Right lung (tissue), 5 donors: ENCODE measurements around the gene OCIAD2. TPM values are rescaled to one million over a fixed set of nuclear protein-coding genes. Genes with fewer than 3 reads are reported as not detected.
"Not testable (repeated sequence)": the region's sequence is repeated elsewhere in the genome, so short reads cannot be mapped to it uniquely, and the experiment has no call there.

ENCODE experiments used
- DNase-seq, 2 donors: peaks; one replicate each; pipeline ENCODE4 v3.0.0-alpha.2; 2013
- polyA plus RNA-seq, 5 donors: library from polyadenylated mRNA; unstranded; fragments of 120-200 nt; gene quantifications; one replicate each; pipeline versions ENCODE4 v1.2.1 to v1.2.3, GENCODE V29; 2013; ENCODE audit warnings: inconsistent platforms in 1 of 5, low replicate concordance in 1 of 5; ENCODE audit not compliant: insufficient read length in 5 of 5, insufficient read depth in 1 of 5

OCIAD2 gene
- polyA plus RNA-seq, 5 donors, result 86.1 to 114 (median 90.8) TPM

DNA sequence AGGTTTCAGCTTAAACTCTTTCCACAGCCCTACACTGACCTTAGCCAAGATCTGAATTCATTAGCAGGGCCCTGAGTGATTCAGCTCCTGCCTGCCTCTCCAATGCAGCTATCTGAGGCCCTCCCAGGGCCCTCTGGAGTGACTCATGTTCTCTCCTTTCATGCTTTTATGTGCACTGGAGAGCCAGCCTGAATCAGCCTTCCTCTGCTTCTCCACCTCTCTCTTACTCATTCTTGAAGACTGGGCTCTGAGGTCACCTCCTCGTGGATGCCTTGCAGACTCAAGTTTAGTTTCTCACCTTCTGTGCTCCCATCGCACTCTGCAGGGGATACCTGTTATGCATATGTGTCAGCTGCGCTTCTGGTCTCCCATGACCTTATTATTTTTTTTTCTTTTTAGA, 3.1 kb upstream of the OCIAD2 start:
- no peak for DNase-seq

DNA sequence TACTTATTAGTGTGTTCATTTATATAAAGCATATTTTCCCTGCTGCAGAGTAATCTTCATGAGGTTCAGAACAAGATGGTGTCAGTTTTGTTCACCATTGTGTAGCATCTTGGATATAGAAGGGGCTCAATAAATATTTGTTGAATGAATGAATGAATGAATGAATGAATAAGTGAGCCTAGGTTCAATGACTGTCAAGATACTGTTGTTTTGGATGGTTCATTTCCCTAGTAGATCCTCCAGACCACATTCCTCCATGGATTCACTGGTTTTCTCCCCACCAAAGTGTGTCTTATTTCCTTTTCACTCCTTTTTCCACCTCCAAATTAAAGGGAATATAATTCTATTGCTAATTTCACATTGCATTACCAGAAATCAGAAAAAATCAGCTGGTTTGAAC, 2.1 kb upstream of the OCIAD2 start:
- no peak for DNase-seq

DNA sequence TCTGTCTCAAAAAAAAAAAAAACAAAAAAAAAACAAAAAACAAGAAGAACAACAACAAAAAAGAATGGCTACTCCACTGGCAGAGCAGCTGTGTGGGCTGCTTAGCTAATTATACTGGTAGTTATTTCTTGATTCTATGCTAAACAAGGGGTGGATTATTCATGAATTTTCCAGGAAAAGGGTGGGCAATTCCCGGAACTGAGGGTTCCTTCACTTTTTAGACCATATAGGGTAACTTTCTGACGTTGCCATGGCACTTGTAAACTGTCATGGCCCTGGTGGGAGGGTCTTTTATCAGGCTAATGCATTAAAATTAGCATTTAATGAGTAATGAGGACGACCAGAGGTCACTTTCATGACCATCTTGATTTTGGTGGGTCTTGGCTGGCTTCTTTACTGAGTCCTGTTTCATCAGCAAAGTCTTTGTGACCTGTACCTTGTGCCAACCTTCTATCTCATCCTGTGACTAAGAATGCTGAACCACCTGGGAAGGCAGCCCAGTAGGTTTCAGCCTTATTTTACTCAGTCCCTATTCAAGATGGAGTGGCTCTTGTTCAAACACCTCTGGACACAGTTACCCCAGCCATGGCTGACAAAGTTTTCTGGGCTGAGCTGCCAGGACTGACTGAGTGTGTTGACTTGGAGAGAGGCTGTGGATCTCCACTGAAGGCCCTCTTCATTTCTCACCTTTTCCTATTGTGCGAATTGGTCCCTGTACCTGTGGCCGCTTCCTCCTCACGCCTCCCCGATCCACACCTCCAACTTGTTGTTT, 1.3 kb upstream of the OCIAD2 start:
- no peak for DNase-seq

DNA sequence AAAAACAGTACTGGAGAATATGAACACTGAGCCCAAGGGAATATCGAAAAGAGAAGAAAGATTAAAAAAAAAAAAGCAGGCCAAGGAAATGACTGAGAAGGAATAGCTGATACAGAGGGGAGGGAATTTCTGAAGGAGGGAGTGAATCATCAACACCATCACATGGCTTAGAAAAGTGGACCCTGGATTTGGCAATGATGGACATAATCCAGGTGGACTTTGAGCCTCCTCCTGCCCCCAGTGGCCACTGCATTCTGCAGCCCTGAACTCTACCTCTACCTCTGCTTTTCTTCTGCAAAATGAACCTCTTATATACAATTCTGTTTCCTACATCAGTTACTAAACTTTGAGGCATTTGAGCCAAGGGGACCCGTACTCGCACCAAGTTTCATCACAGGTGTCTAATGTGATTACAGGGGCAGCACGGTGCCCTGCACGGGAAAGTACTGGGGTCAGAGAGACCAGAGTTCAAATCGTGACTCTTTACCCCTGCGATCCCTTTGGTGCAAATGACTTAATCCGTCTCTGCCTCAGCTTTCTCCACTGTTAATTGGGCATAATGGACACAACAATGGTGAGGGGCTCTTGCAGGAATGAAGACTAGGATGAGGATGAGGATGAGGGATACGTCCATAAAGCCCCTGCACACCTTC, 1.1 kb downstream of the OCIAD2 start:
- DNase-seq, result no peak

DNA sequence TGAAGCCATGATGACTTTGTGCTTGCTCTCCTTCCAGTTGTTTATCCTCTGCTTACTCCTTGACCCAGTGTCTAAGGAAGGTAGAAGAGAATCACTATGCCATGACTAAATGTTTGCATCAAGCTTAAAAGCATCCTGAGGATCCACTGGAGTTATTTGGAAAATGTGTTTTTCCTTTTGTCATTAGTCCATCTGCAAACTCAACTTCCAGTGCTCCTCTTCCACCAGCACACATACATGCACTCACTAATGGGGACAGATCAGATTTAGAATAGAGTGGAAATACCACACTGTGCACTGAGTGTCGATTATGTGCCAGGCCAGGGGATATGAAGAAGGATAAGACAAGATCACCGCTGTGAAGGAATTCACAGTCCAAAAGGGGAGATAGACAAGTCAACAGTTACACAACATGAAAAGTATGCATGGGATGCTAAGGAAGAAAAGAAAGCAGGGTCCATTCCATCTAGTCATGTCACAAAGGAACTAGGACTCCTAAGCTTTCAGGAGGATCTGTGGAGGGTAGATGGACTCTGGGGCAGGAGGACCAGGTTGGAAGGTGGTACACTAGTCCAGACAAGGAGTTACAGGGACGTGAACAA, 1.9 kb downstream of the OCIAD2 start:
- no peak for DNase-seq

DNA sequence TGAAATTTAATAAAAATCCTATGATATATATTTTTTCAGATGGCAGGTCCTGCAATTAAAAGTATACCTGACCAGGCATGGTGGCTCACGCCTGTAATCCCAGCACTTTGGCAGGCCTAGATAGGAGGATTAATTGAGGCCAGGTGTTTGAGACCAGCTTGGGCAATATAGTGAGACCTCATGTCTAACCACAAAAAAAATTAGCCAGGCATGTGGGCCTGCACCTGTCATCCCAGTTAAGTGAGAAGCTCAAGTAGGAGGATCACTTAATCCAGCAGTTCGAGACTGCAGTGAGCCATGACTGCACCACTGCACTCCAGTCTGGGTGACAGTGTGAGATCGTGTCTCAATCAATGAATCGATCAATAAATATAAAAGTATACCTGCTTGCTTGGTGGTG, 2.5 kb downstream of the OCIAD2 start:
- no peak for DNase-seq

DNA sequence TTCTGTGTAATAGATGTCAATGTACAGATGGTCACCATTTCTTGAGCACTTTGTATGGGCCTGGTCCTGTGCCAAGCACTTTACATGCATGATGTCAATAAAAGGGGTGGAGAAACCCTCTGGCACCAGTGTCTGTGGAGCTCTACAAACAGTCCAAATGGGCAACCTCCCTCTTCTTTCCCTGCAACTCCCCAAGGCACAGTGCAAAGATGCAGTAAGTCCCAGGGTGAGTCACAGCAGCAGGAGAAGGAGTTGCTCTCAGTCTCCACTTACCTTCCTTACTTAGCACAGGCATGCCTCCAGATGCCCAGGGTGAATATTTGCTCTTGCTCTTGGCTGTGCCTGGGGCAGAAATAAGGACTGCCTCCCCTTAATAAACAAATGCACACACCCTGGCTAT, 4.3 kb downstream of the OCIAD2 start:
- DNase-seq, result no peak

DNA sequence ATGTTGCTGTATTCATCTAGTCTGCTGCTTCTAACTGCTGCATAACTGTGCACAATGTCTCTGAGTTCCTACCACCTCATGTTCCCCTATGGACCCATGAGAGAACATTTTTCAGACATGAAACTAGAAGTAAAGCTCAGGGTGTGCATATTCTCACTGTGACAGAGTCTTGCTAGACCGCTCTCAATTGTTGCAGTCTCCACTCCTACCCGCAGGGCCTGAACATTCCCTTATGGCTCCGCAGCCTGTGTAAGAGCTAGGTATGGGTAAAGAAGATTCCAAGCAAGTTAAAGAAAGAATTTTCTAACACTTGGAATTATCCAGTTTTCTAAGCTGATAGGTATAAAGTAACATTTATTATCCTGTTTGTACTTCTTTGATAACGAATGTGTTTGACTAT, 5.4 kb downstream of the OCIAD2 start:
- no peak for DNase-seq

DNA sequence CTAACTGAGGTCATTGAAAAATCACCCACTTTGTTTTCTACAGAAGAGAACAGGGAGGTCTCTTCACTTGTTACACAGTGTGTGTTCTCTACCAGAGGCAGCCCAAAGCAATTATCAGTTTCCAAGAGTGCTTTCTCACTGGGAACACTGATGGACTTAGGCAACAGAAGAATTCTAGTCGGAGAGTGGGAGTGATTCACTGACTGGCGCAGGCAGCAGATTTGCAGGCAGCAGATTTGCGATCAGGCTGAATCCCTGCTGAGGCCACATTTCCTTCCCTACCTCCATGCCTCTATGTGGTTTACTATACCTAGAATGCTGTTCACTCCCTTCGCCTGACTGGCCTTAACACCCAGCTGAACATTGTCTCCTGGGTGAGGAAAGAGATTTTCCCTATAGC, 6.6 kb downstream of the OCIAD2 start:
- DNase-seq, result no peak

DNA sequence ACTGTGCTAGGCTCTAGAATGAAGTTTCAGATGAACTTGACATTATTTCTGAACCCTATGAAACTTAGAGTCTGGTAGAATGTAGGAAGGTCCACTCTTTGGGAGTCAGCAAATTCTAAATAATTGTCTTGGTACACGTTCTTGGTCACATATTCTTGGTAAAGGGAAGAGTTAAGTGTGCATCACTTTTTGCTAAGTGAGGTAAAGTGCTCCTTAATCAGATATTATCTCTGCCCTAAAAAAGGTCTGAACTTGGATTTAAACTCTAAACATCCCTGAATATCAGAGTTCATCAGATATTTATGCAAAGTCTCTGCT, 7.2 kb downstream of the OCIAD2 start:
- no peak for DNase-seq

DNA sequence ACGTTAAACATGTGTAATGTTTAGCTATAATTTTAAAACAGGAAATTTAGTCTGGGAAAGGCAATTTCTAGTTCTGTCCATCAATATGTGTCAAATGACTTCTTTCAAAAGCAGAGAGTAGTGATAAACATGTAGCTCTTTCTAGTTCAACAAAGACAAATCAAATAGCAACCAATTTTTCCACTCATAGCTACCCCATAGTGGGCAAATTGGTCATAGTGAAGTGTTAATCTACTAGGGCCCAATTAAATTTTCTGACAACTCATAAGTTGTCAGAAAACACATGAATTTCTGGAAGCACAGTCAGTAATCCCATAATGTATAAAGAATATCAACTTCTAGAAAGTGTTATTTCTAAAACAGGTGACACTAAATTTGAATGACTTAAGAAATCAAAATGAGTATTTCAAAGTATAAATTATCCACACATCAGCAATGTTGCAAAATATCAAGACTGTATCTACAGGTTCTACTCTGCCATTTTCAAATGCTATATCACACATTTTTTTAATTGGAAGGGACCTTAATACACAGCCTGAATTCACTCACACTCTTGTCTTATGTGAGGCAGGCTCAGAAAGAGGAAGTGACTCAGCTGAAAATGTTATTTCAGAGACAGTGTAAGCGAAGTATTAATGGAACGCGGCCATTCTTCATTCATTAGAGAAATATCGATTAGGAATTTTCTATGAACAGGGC, 7.7 kb downstream of the OCIAD2 start:
- DNase-seq, result no peak

DNA sequence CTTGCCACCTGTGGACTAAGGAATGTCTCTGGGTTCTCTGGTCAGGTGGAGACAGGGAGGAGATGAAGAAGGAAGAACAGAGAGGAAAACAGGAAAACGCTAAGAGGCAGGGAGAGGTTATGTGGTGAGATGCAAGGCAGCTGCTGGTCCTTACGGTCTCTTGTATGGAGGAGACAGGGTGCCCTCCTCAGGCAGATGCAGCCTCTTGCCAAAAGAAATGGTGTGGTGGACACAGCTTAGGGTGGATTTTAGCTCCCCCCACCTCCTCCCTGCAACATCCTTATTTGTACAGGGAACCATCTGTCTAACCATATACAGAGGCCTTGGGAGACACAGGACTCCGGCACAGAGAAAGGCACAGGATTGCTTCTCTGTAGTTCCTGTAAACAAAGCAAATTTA, 9.7 kb downstream of the OCIAD2 start:
- DNase-seq, result no peak

DNA sequence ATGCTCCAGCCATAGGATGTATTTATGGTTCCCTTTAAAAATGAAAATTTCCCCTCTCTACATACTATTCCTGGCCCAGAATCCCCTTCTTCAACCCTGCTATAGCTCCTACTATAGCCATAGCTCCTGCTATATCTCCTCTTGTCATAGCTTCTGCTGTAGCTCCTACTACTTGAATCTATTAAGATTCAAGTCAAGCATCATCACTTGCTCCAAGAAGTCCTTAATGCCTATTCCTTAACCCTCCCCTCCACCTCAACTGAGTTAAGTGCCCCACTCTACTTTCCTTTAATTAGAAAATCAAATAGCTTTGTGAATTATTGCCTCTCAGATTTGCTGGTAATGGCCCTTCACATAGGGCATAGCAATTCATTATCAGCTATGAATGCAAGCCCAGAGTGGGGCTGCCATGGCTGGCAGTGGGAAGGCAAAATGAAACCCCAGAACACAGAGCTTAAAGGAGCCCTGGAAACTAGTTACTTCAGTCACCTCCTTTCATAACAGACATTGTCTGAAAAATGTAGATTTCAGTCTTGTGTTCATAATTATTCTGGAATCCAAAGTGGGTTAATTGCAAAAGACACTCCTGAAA, 15.4 kb downstream of the OCIAD2 start:
- DNase-seq, result no peak

DNA sequence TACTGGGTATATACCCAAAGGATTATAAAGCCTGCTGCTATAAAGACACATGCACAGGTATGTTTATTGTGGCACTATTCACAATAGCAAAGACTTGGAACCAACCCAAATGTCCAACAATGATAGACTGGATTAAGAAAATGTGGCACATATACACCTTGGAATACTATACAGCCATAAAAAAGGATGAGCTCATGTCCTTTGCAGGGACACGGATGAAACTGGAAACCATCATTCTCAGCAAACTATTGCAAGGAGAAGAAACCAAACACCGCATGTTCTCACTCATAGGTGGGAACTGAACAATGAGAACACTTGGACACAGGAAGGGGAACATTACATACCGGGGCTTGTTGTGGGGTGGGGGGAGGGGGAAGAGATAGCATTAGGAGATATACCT, 16.8 kb downstream of the OCIAD2 start:
- not testable (repeated sequence) for DNase-seq

DNA sequence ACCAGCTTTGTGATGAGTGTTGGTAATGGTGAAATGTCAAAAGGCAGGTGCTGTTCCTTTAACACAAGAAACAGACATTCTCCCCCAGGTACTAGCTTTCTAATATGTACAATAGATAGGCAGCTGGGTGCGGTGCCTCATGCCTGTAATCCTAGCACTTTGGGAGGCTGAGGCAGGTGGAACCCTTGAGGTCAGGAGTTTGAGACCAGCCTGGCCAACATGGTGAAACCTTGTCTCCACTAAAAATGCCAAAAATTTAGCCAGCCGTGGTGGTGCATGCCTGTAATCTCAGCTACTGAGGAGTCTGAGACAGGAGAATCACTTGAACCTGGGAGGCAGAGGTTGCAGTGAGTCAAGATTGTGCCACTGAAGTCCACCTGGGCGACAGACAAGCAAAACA, 24.9 kb downstream of the OCIAD2 start:
- not testable (repeated sequence) for DNase-seq

DNA sequence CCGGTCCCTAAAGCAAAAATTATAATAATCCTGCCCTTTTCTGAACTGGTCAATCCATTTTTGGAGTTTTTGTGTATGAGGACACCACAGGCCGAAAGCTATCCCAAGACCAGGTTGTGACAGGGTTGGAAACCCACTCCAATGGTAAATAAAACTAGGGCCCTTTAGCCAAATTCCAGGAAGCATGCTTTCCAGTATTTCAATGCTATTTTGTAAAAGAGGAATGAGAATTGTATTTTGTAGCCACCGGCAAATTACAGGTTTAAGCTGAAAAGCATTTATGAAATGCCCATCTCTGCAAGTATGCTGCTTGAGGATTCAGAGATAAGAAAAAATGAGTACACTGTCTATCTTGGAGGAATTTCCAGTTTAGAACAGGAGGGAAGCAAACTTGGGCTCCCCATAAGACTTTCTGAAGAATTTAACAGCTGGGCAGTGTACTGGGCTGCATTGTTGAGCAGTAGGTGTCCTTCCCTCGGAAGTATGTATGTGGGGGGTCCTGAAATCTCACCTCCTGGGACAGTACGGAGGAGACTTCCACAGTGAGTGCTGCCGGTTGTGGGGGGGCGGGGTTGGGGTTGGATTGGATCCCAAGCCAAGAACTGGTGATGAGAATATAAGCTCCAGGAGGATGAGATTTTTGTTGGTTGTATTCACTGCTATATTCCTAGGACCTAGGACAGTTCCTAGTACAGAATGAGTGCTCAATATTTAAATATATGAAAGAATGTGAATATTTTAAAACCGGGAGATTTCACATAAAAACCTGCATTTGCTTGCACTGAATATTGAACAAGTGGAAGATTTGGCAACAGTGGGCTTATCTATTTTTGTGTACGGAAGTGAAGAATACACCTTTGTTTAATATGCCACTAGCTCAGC, 26.8 kb downstream of the OCIAD2 start:
- no peak for DNase-seq

DNA sequence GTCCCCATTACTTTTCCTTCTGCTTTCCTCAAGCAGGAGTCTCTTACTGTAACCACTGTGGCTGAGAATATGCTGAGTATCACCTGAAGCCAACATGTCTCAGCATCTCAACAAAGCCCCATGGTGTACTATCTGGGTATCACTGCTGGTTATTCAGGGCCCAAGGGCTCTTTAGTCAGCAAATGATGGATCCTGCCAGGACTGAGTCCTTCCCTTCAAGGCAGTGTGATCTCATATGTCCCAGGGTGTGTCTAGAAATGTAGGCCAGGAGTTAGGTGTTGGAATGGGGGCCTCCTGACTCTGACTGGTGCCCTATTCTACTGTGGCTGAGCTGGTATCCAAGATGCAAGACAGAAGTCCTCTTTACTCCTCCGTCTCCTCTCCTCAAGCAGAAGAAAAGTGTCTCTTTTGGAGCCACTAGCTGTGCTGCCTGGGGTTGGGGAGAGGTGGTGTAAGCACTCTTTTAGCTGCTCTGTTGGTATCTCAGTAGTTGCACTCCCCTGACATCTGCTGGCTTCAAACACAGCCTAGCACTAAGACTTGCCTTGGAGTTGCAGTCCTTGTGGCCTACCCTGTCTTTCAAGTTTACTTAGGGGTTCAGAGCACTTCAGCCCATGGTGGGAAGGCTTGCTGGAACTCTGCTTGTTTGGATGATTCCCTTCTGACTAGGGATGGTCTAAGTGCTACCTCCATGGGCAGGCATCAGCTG, 28.6 kb downstream of the OCIAD2 start:
- DNase-seq, result no peak

DNA sequence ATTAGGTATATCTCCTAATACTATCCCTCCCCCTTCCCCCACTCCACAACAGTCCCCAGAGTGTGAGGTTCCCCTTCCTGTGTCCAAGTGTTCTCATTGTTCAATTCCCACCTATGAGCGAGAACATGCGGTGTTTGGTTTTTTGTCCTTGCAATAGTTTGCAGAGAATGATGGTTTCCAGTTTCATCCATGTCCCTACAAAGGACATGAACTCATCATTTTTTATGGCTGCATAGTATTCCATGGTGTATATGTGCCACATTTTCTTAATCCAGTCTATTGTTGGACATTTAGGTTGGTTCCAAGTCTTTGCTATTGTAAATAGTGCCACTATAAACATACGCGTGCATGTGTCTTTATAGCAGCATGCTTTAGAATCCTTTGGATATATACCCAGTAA, 41.9 kb downstream of the OCIAD2 start:
- not testable (repeated sequence) for DNase-seq

DNA sequence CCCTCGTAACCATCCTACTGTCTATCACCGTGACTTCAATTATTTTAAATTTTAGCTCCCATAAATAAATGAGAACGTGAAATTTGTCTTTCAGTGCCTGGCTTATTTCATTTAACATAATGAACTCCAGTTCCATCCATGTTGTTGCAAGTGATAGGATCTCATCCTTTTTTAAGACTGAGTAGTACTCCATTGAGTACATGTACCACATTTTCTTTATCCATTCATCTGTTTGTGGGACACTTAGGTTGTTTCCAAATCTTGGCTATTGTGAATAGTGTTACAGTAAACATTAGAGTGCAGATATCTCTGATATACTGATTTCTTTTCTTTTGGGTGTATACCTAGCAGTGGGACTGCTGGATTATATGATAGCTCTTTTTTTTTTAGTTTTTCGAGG, 42.8 kb downstream of the OCIAD2 start:
- DNase-seq, result no peak

DNA sequence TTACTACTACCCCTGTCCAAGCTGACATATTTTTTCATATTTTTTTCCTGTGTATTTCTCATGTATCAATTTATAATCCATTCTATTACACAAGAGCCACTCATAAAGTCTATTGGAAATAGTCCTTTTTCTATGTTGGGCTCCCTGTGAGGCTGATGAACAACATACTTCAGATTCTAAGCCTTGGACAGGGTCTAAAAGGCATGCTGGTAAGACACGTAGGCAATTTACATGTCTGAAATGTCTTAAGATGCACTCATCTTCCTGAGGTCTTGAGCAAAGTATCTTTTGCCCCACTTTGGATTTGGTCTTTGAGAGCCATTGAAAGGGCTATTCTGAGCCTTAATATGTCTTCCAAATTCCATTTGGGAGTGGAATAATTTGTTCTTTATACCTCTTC, 43.9 kb downstream of the OCIAD2 start:
- no peak for DNase-seq

DNA sequence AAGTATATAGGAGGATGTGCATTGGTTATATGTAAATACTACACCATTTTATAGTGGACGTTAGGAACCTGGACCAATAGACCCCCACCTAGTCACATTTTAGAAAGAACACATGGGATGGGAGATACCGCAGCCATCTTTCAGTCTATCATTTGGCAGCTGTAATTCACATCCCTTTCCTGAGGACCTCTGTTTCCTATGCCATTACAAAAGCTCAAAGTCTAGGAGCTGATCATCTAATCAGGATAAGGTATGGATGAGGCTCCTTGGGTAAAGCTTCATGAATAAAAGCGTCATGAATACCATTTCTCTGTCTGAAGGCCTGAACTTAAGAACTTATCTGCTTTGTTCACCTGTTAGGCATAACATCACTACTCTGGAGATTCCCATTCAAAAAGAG, 44.5 kb downstream of the OCIAD2 start:
- DNase-seq, result no peak
